ENCODE data around the gene PPP2R1B.

Gene PPP2R1B

DNA sequence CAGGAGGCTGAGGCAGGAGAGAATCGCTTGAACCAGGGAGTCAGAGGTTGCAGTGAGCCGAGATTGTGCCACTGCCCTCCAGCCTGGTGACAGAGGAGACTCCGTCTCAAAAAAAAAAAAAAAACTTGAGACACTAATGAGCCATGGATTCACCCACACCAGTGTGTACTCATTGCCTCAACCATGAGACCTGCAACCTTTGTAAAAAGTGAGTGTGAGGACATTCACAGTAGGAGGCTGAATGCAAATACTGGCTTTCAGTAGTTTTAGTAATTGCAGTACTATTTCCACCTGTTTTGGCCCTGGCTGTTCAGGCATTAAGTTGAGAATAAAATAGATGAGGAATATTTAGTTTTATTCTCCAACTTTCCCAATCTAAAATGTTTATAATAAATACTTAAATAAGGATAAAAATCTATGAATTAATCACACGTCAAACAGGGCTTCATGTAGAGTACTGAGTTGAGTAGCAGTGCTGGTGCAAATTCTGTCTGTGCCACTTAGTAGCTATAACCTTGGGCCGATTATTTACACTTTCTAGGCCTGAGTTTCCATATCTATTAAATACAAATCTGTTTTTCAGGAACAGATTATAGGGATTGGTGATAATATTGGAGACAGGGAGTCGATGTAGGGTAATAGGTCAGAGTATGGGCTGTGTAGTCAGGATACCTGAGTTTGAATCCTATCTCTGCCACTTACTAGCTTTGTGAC is 72.8 kb downstream of the PPP2R1B start:
- TF ChIP-seq POLR2A (IDR thresholded peaks at IDR 0.05; ENCODE audit: low read depth, low read length), result no peak
- no peak for DNase-seq (ENCODE audit: insufficient read length, low spot score)
- no peak for FAIRE-seq

DNA sequence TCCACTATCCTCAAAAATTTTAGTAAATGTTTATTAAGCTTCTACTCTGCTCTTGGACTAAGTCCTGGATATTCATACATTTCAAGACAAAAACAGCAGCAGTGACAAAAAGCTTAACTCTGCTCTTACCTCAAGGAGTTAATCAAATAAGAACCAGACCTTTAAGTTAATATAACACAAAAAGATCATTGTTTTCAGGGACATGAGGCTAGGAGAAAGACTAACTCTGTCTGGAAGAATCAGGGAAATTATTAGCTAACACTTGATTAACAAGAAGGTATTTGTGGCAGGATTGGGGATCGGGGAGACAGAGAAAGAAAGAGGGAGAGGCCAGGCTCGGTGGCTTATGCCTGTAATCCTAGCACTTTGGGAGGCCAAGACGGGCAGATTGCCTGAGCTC is 74.4 kb downstream of the PPP2R1B start:
- DNase-seq (ENCODE audit: insufficient read length, low spot score), result no peak

GRCh38 chr11:111691176-111691575 is 75.0 kb downstream of the PPP2R1B start:
- FAIRE-seq, result no peak
- DNase-seq (ENCODE audit: insufficient read length, low spot score), result no peak
- no peak for TF ChIP-seq POLR2A (IDR thresholded peaks at IDR 0.05; ENCODE audit: low read depth, low read length)

More for the DNA sequence above, 74.4 kb downstream of the PPP2R1B start:
- FAIRE-seq, result no peak
- no peak for TF ChIP-seq POLR2A (IDR thresholded peaks at IDR 0.05; ENCODE audit: low read depth, low read length)

GRCh38 chr11:111688013-111688412 is 78.2 kb downstream of the PPP2R1B start:
- DNase-seq (ENCODE audit: insufficient read length, low spot score) (no peak), FAIRE-seq (no peak)
- TF ChIP-seq POLR2A (IDR thresholded peaks at IDR 0.05; ENCODE audit: low read depth, low read length), result no peak

GRCh38 chr11:111684251-111684650 is 81.9 kb downstream of the PPP2R1B start:
- no peak for TF ChIP-seq POLR2A (IDR thresholded peaks at IDR 0.05; ENCODE audit: low read depth, low read length)
- no peak for FAIRE-seq
- DNase-seq (ENCODE audit: insufficient read length, low spot score), result no peak

DNA sequence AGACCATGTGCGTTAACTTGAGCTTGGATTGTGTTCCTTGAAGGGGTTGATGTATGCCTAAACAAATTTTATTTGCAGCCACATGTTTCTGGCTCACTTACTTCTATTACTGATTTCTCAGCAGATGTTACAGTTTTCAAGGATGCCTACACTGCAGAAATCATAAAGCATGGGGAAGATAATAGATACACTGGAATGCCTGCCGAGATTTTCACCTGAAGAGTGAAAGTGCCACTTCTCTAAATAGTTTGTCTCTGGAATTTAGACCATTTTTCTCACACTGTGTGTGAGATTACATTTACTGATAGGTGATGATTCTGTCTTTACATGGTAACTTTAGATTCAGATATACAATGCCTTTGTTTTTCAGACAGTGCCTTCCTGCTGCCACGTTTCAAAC is 82.4 kb downstream of the PPP2R1B start:
- no peak for TF ChIP-seq POLR2A (IDR thresholded peaks at IDR 0.05; ENCODE audit: low read depth, low read length)
- DNase-seq (ENCODE audit: insufficient read length, low spot score) (no peak), FAIRE-seq (no peak)

- DNase-seq (ENCODE audit: insufficient read length, low spot score) (no peak), FAIRE-seq (no peak)
- no peak for TF ChIP-seq POLR2A (IDR thresholded peaks at IDR 0.05; ENCODE audit: low read depth, low read length)
Measured at GRCh38 chr11:111680486-111681175, 85.6 kb downstream of the PPP2R1B start.
